KMS-11 (cell line): ENCODE results near the gene HSBP1L1.

ENCODE experiments used
- H2AFZ ChIP-seq: fragments of 200-600 bp; sonication (generic); 2 replicates; pipeline ENCODE4 v1.6.1; 2016; ENCODE audit warnings: antibody characterized with exemption, mixed run types, low read depth
- H3K27ac ChIP-seq: fragments of 200-600 bp; sonication (generic); 2 replicates; pipeline ENCODE4 v1.6.1; 2016; ENCODE audit warnings: mild to moderate bottlenecking, mixed run types
- H3K27me3 ChIP-seq: fragments of 200-600 bp; sonication (generic); 2 replicates; pipeline ENCODE4 v1.6.1; 2017; ENCODE audit warnings: mild to moderate bottlenecking, low read depth, mixed run types, moderate library complexity; ENCODE audit not compliant: insufficient read depth
- H3K36me3 ChIP-seq: fragments of 200-600 bp; sonication (generic); 2 replicates; pipeline ENCODE4 v1.6.1; 2017; ENCODE audit warnings: mild to moderate bottlenecking, mixed run types; ENCODE audit not compliant: insufficient read depth
- H3K4me1 ChIP-seq: fragments of 200-600 bp; sonication (generic); 2 replicates; pipeline ENCODE4 v1.6.1; 2016; ENCODE audit warnings: mild to moderate bottlenecking, low read depth, mixed run types; ENCODE audit not compliant: poor library complexity, severe bottlenecking
- H3K4me2 ChIP-seq: fragments of 200-600 bp; sonication (generic); 2 replicates; pipeline ENCODE4 v1.7.0; 2016; ENCODE audit warnings: mild to moderate bottlenecking, mixed run types
- H3K4me3 ChIP-seq: fragments of 200-600 bp; sonication (generic); IDR thresholded peaks from 2 replicates; pipeline ENCODE4 v1.6.1; 2017; ENCODE audit warnings: low read depth, low read length, mixed read lengths; ENCODE audit not compliant: insufficient read depth
- H3K79me2 ChIP-seq: fragments of 200-600 bp; sonication (generic); 2 replicates; pipeline ENCODE4 v1.6.1; 2016; ENCODE audit warnings: low read depth, mixed run types; ENCODE audit not compliant: insufficient read depth
- H3K9ac ChIP-seq: fragments of 200-600 bp; sonication (generic); 2 replicates; pipeline ENCODE4 v1.6.1; 2016; ENCODE audit warnings: mild to moderate bottlenecking, mixed run types
- H4K20me1 ChIP-seq: fragments of 200-600 bp; sonication (generic); 2 replicates; pipeline ENCODE4 v1.6.1; 2016; ENCODE audit warnings: mild to moderate bottlenecking, mixed run types; ENCODE audit not compliant: insufficient read depth
- CTCF ChIP-seq: fragments of 200-600 bp; sonication (generic); conservative IDR thresholded peaks from 2 replicates; pipeline ENCODE4 v1.6.1; 2017; ENCODE audit warnings: low read depth, mild to moderate bottlenecking, antibody characterized with exemption, low read length, moderate library complexity, mixed read lengths

Gene HSBP1L1

GRCh38 chr18:80012714-80013113 lies 48.3 kb downstream of the HSBP1L1 start:
- H3K4me3 ChIP-seq, result no peak overlapping the region
- no peak for TF ChIP-seq CTCF
- H4K20me1 ChIP-seq, result no peaks in the 10 kb centered on the region
- H3K27ac ChIP-seq, result no peak overlapping the region
- H3K4me1 ChIP-seq, result no peaks in the 10 kb centered on the region
- H2AFZ ChIP-seq, result no peak overlapping the region
- H3K4me2 ChIP-seq, result no peak overlapping the region
- no peaks in the 10 kb centered on the region for H3K36me3 ChIP-seq
- H3K79me2 ChIP-seq, result no peaks in the 10 kb centered on the region
- no peak overlapping the region for H3K9ac ChIP-seq
- no peaks in the 10 kb centered on the region for H3K27me3 ChIP-seq
